ENCODE measurements around the gene DZANK1.

DNA sequence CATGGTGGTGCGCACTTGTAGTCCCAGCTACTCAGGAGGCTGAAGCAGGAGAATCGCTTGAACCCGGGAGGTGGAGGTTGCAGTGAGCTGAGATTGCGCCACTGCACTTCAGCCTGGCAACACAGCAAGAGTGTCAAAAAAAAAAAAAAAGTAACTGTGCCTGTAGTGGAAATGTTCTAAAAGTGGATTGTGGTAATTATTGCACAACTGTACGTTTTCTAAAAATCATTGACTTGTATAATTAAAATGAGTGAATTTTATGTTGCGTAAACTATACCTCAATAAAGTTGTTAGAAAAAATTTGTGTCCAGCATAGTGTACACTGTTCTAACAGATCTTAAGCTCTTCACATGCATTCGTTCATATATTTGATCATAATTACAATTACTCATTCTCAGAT lies 46.4 kb upstream of the DZANK1 start:
- TF ChIP-seq, protein P1, sequence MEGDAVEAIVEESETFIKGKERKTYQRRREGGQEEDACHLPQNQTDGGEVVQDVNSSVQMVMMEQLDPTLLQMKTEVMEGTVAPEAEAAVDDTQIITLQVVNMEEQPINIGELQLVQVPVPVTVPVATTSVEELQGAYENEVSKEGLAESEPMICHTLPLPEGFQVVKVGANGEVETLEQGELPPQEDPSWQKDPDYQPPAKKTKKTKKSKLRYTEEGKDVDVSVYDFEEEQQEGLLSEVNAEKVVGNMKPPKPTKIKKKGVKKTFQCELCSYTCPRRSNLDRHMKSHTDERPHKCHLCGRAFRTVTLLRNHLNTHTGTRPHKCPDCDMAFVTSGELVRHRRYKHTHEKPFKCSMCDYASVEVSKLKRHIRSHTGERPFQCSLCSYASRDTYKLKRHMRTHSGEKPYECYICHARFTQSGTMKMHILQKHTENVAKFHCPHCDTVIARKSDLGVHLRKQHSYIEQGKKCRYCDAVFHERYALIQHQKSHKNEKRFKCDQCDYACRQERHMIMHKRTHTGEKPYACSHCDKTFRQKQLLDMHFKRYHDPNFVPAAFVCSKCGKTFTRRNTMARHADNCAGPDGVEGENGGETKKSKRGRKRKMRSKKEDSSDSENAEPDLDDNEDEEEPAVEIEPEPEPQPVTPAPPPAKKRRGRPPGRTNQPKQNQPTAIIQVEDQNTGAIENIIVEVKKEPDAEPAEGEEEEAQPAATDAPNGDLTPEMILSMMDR (IDR thresholded peaks at IDR 0.05): no peak
- no peak for TF ChIP-seq POLR2A (IDR thresholded peaks at IDR 0.05)
